K562 (cell line): ENCODE data around the gene CALM3. TPM values are rescaled to one million over a fixed set of nuclear protein-coding genes. Genes with fewer than 3 reads are reported as not detected.
"Not testable (repeated sequence)": the region's sequence is repeated elsewhere in the genome, so short reads cannot be mapped to it uniquely, and the experiment has no call there.

Experiments
- CREM ChIP-seq: IDR thresholded peaks from 2 replicates; pipeline ENCODE4 v1.6.1; 2014; ENCODE audit warnings: antibody characterized with exemption, low read depth
- HDAC1 ChIP-seq, 2 experiments: fragments of 450-650 bp; IDR thresholded peaks; 2 replicates each; pipeline ENCODE4 v1.6.1; 2016 to 2017; ENCODE audit warnings: inconsistent platforms in 1 of 2, mild to moderate bottlenecking in 1 of 2, moderate library complexity in 1 of 2
- TEAD4 ChIP-seq, 2 experiments: sonication (generic) in 1 of 2; formaldehyde crosslinking in 1 of 2; IDR thresholded peaks; 2 replicates each; pipeline versions ENCODE4 v1.6.1 to v1.8.0; 2012 to 2022; ENCODE audit warnings: borderline replicate concordance in 1 of 2, inconsistent platforms in 1 of 2, low read length in 1 of 2, mild to moderate bottlenecking in 1 of 2, missing genetic modification reagents in 1 of 2
- ZNF3 ChIP-seq: fragments of 250-450 bp; sonication (Bioruptor Pico); IDR thresholded peaks from 2 replicates; pipeline ENCODE4 v1.5.0; 2021; ENCODE audit warnings: mild to moderate bottlenecking, moderate library complexity
- polyA plus RNA-seq, 8 experiments: library from polyadenylated mRNA; depleted of rRNA in 4 of 8; stranded (reverse) in 5 of 8; unstranded in 3 of 8; fragments of >200 nt; fragmentation: Nextera tagmentation in 2 of 8; fragmentation: Illumina TruSeq in 1 of 8; extraction: Ambion mirVana in 2 of 8; extraction: Trizol in 1 of 8; gene quantifications; 2 replicates each; pipeline versions ENCODE4 v1.2.1 to v1.2.3, GENCODE V29; 2011 to 2014; ENCODE audit warnings: inconsistent platforms in 1 of 8, missing spikeins in 1 of 8
- total RNA-seq, 7 experiments: library from RNA; depleted of rRNA in 6 of 7; stranded (reverse); fragments of >200 nt in 6 of 7; fragmentation: Illumina TruSeq in 2 of 7; extraction: Trizol in 2 of 7; gene quantifications; 2 replicates each; pipeline versions ENCODE4 v1.2.1 to v1.2.3, GENCODE V29; 2011 to 2021; ENCODE audit warnings: low replicate concordance in 1 of 7
- TF ChIP-seq, protein P1 (sequence below): fragments of 450-650 bp; IDR thresholded peaks from 2 replicates; pipeline ENCODE4 v1.6.1; 2016
- TF ChIP-seq, protein P2 (sequence below): sonication (generic); formaldehyde crosslinking; IDR thresholded peaks from 2 replicates; pipeline ENCODE4 v1.4.0; 2020; ENCODE audit warnings: mild to moderate bottlenecking, missing genetic modification reagents
- TF ChIP-seq, protein P3 (sequence below): fragments of 450-650 bp; formaldehyde crosslinking; IDR thresholded peaks from 2 replicates; pipeline ENCODE4 v1.4.0; 2020; ENCODE audit warnings: mild to moderate bottlenecking, mixed read lengths

CALM3 gene
- total and polyA plus RNA-seq, 9 of the 15 experiments (the other 6 are each of a cell fraction or from before 2014, with no cell fraction given) = 34.6 to 350 (median 156) TPM

DNA sequence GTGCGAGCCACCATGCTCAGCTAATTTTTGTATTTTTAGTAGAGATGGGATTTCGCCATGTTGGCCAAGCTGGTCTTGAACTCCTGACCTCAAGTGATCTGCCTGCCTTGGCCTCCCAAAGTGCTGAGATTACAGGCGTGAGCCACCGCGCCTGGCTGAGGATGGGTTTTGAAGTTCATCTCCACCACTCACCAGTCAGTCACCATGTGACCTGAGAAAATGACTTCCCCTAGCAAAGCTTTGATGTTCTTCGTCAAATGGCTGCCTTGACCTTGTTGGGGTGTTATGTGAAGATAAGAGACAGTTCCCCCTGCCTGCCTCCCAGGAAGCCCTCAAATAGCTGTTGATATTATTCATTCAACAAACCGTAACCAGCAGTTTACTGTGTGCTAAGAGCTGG is 27.8 kb downstream of the CALM3 start (continued):
- TF ChIP-seq, protein P1, sequence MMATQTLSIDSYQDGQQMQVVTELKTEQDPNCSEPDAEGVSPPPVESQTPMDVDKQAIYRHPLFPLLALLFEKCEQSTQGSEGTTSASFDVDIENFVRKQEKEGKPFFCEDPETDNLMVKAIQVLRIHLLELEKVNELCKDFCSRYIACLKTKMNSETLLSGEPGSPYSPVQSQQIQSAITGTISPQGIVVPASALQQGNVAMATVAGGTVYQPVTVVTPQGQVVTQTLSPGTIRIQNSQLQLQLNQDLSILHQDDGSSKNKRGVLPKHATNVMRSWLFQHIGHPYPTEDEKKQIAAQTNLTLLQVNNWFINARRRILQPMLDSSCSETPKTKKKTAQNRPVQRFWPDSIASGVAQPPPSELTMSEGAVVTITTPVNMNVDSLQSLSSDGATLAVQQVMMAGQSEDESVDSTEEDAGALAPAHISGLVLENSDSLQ = peak; percentile 58; the same call in 1 of the 2 replicates
- TF ChIP-seq, protein P2, sequence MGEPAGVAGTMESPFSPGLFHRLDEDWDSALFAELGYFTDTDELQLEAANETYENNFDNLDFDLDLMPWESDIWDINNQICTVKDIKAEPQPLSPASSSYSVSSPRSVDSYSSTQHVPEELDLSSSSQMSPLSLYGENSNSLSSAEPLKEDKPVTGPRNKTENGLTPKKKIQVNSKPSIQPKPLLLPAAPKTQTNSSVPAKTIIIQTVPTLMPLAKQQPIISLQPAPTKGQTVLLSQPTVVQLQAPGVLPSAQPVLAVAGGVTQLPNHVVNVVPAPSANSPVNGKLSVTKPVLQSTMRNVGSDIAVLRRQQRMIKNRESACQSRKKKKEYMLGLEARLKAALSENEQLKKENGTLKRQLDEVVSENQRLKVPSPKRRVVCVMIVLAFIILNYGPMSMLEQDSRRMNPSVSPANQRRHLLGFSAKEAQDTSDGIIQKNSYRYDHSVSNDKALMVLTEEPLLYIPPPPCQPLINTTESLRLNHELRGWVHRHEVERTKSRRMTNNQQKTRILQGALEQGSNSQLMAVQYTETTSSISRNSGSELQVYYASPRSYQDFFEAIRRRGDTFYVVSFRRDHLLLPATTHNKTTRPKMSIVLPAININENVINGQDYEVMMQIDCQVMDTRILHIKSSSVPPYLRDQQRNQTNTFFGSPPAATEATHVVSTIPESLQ (CRISPR knock-in tag) = 0 out of 2 replicates have a peak, but pooled peaks have one; percentile 3
- TF ChIP-seq ZNF3 (CRISPR knock-in tag) (0 out of 2 replicates have a peak, but pooled peaks have one; percentile 71), CREM (peak; percentile 10; the same call in 1 of the 2 replicates), HDAC1 (IDR thresholded peaks at IDR 0.05) (peak in 1 of 2 experiments; percentile 50; a peak in 2 of 4 replicates), TEAD4 (IDR thresholded peaks at IDR 0.05; ENCODE audit: low read length) (peak; percentile 84)
- TF ChIP-seq, protein P3, sequence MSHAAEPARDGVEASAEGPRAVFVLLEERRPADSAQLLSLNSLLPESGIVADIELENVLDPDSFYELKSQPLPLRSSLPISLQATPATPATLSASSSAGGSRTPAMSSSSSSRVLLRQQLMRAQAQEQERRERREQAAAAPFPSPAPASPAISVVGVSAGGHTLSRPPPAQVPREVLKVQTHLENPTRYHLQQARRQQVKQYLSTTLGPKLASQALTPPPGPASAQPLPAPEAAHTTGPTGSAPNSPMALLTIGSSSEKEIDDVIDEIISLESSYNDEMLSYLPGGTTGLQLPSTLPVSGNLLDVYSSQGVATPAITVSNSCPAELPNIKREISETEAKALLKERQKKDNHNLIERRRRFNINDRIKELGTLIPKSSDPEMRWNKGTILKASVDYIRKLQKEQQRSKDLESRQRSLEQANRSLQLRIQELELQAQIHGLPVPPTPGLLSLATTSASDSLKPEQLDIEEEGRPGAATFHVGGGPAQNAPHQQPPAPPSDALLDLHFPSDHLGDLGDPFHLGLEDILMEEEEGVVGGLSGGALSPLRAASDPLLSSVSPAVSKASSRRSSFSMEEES (CRISPR knock-in tag) = peak; percentile 19; the same call in 1 of the 2 replicates
- not testable (repeated sequence) for TF ChIP-seq TEAD4 (CRISPR knock-in tag; IDR thresholded peaks at IDR 0.05; ENCODE audit: borderline replicate concordance)
